HG03097 (cell line): ENCODE results near the gene ETV5.

Source experiments
- ATAC-seq: cut with Tn5 transposase; IDR thresholded peaks from one replicate; pipeline ENCODE4 v1.9.1; 2021; ENCODE audit not compliant: unreplicated experiment, low FRiP score

Gene ETV5

GRCh38 chr3:186108941-186109865 is at the start of gene ETV5:
TSS of gene ETV5 (minus strand) at chr3:186109089. CDS start at chr3:186105868, 3,221 bp downstream.
- peak; percentile 97 for ATAC-seq

- ATAC-seq = no peak
Measured at GRCh38 chr3:186154641-186155040, 45.8 kb upstream of the ETV5 start.

- peak; percentile 67 for ATAC-seq
Measured at GRCh38 chr3:186152889-186153292, 44.0 kb upstream of the ETV5 start.

- no peak for ATAC-seq
Measured at GRCh38 chr3:186152361-186152798, 43.5 kb upstream of the ETV5 start.

- ATAC-seq = no peak
Measured at GRCh38 chr3:186151077-186151971, 42.4 kb upstream of the ETV5 start.

- ATAC-seq = no peak
Measured at GRCh38 chr3:186150041-186150830, 41.3 kb upstream of the ETV5 start.

- ATAC-seq = no peak
Measured at GRCh38 chr3:186149319-186149960, 40.6 kb upstream of the ETV5 start.

- ATAC-seq = no peak
Measured at GRCh38 chr3:186144257-186144656, 35.4 kb upstream of the ETV5 start.

- ATAC-seq = no peak
Measured at GRCh38 chr3:186143250-186143649, 34.4 kb upstream of the ETV5 start.

- no peak for ATAC-seq
Measured at GRCh38 chr3:186142393-186142932, 33.6 kb upstream of the ETV5 start.

- no peak for ATAC-seq
Measured at GRCh38 chr3:186141790-186142189, 32.9 kb upstream of the ETV5 start.

GRCh38 chr3:186138272-186138981 is 29.5 kb upstream of the ETV5 start:
- ATAC-seq = no peak

GRCh38 chr3:186137051-186137685 is 28.3 kb upstream of the ETV5 start:
- no peak for ATAC-seq

GRCh38 chr3:186133980-186134379 is 25.1 kb upstream of the ETV5 start:
- ATAC-seq = no peak

GRCh38 chr3:186132487-186132886 is 23.6 kb upstream of the ETV5 start:
- no peak for ATAC-seq

- ATAC-seq = no peak
Measured at GRCh38 chr3:186129206-186129605, 20.3 kb upstream of the ETV5 start.

GRCh38 chr3:186128158-186128557 is 19.3 kb upstream of the ETV5 start:
- ATAC-seq = no peak

GRCh38 chr3:186127463-186127862 is 18.6 kb upstream of the ETV5 start:
- no peak for ATAC-seq

- no peak for ATAC-seq
Measured at GRCh38 chr3:186125118-186125517, 16.2 kb upstream of the ETV5 start.
